NCI-H187 treated with DMSO at 0.1 percent for 48 hours (cell line): ENCODE measurements around the gene TMEM223.
"Not testable (repeated sequence)": the region's sequence is repeated elsewhere in the genome, so short reads cannot be mapped to it uniquely, and the experiment has no call there.

Experiments
- DNase-seq: peaks from one replicate; lab custom pipeline; 2025; lab: John Stamatoyannopoulos, UW

TMEM223 gene

DNA sequence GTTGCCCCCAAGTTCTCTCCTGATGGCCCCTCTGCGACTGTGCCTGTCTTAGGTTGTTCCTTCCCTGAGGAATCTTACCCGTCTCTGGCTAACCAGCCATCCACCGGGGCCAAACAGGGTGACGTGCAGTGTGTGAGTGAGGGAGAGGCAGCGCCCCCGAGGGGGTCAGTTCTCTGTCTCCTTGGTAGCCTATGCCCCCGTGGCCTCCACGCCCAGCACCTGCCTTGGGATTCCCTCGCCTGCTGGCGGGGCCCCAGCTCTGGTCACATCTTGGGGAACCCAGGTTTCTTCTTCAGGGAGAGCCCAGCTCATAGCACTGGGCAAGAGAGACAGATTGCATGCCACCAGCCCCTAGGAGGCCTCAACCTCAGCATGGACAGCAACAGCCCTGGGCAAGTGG lies 7.7 kb upstream of the TMEM223 start:
- DNase-seq, result no peak

DNA sequence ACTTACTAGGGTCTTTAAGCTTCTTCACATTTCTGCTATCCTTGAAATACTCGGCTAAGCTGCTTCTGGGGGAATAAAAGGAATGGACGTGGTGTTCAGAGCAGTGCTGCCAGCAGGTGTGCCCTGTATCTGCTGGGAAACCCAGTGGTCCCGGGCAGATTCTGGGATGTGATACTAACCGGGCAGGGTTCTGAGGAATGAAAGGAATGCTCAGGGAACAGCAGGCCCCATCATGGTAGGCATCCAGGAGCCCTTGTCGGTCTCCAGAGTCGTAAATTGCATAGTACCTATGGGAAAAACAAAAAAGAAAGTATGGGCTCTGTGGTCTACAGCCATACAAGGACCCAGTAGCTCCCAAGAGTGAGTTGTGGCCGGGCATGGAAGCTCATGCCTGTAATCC lies 4.5 kb upstream of the TMEM223 start:
- DNase-seq, result no peak

DNA sequence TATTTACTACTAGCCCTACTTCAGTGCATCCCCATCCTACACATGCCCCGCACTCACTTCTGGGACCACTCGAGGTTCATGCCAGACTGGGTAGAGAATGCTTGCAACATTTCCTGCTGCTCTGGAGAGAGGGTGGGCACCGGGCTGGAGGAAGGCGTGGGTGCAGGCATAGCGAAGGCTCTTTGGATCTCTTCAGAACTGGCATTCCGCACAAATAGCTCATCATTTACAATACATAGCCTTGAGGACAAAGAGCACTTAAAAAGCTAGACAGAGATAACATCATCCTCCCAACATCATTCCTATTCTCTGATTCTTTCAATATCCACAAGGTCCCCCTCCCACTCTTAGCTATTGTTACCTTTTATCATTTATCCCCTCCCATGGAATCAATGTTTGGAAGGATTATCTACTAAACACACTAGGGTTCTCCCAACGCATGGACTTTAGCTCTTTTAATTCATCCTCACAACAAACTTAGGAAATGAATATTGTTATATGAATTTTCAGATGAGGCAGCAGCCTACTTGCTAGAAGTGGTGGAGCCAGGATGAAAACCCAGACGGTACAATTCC lies 2.5 kb upstream of the TMEM223 start:
- no peak for DNase-seq

DNA sequence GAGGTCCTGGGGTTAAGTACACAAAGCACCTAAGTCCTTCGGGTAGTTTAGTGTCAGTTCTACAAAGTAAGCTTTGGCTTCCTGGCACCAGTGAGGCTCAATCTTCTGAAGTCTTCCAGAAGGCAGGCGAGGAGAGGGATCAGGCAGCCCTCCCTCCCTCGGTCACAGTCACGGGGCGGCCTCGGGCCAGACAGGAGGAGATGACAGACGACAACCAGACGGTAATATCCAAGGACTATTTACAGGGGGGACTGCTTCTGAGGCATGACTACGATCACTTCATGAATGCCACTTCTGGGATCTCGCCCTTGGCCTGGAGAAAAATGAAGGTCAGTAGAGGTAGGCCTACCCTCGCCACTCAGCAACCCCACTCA lies 383 bp upstream of the TMEM223 start:
- DNase-seq, result no peak

DNA sequence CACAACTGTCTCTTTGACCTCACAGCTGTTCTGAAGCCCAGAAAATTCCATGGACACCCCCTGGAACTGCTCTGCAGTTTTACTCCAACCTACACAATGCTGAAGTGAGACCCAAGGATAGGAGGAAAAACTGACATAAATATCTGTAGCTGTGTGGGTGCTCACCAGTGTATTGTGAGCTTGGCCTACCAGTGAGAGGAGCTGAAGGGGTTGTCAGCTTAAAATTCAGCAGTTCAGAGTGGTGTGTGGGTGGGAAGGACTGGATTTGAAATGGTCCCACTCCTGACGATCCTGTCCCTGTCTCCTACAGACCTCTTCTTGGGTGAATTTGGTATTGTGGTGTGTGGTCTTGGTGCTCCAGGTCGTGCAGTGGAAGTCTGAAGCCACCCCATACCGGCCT lies 2.2 kb downstream of the TMEM223 start:
- DNase-seq, result no peak

DNA sequence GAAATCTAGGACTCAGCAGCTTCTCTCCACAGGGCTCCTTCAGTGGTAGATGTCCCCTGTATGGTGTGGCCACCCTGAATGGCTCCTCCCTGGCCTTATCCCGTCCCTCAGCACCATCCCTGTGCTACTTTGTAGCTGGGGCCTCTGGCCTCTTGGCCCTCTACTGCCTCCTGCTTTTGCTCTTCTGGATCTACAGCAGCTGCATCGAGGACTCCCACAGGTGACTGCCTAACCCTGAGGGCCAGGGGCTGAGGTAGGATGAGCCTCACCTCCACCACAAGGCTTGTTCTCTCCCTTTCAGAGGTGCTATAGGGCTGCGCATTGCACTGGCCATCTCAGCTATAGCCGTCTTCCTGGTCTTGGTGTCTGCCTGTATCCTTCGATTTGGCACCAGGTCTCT lies 2.8 kb downstream of the TMEM223 start:
- DNase-seq, result no peak

DNA sequence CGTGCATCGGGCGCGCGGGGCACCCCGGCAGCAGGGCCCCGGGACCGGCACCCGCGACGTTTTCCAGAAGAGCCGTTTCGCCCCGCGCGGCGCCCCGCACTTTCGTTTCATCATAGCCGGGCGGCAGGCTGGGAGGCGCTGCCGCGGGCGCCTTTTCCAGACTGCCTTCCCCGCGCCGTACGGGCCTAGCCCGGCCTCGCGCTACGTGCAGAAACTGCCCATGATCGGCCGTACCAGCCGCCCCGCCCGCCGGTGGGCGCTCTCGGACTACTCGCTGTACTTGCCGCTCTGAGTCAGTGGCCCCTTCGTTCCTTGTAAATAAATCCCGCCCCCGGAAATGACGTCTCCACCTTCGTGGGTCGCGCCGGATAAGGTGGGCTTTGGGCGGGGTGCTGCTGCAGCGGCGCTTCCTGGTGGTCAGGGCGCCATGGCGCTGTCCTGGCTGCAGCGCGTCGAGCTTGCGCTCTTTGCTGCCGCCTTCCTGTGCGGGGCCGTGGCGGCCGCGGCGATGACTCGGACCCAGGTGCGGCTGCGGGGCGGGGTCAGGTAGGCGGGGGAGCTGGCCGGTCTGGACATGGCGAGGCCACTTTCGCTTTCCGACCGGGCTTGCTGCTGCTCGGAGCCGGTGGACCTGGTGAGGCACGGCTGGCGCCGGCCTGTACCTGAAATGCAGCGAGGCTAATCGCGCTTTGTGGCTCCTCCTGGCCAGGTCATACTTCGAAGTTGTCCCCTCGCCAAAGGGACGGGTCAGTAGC lies 4.6 kb downstream of the TMEM223 start, which contains the start of gene TMEM179B:
Gene TMEM179B (plus strand): TSS at position 398 of the 755 bp plus-strand sequence. CDS start 30 bp downstream, at position 428.
- peak; percentile 62 for DNase-seq

DNA sequence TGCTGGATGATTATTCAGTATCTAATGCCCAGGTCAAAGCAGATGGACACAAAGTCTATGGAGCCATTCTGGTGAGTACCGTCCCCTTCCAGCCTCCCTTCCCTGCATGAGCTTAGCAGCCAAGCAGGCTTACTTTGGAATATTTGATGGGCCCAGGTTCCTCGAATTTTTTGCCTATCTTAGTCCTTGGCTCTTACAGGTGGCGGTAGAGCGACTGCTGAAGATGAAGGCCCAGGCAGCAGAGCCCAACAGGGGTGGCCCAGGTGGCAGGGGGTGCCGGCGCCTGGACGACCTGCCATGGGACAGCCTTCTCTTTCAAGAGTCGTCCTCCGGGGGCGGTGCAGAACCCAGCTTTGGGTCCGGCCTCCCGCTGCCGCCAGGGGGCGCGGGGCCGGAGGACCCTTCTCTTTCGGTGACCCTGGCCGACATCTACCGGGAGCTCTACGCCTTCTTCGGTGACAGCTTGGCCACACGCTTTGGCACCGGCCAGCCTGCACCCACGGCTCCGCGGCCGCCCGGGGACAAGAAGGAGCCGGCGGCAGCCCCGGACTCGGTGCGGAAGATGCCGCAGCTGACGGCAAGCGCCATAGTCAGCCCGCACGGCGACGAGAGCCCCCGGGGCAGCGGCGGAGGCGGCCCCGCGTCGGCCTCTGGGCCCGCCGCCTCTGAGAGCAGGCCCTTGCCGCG lies 5.3 kb downstream of the TMEM223 start:
- no peak for DNase-seq

DNA sequence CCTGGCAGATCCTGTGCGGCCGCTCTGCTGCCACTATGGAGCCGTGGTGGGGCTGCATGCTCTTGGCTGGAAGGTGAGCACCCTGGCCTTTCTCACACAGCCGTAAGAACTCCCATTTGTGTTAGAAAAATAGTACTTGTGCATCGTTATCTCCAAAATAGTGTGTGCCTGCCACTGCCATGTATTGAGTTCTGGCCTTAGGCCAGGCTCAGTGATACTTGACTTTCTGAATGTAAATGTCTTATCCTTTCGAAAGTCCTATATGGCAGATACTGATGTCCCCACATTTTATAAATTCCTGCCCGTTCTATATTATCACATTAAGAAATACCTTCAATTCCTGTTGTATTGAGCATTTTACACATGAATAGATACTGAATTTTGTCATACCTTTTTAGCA lies 9.1 kb downstream of the TMEM223 start:
- DNase-seq, result no peak

DNA sequence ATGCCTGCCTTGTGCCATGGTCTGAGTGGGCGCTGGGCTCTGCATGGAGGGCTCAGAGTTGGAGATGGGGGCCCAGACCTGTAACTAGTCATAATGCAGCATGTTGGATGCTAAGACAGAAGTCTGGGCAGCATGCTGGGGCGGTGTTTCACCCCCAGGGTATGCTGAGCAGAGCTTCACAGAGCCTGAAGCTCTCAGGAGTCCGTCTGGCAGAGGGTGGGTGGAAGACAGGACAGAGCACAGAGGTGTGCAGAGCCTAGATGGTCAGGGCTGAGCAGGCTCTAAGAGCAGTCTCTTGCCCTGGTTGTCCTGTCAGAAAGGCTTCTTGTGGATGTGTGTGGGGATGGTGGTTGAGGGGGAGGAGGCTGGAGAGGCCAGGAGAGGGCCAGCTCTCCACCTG lies 13.4 kb downstream of the TMEM223 start:
- no peak for DNase-seq

DNA sequence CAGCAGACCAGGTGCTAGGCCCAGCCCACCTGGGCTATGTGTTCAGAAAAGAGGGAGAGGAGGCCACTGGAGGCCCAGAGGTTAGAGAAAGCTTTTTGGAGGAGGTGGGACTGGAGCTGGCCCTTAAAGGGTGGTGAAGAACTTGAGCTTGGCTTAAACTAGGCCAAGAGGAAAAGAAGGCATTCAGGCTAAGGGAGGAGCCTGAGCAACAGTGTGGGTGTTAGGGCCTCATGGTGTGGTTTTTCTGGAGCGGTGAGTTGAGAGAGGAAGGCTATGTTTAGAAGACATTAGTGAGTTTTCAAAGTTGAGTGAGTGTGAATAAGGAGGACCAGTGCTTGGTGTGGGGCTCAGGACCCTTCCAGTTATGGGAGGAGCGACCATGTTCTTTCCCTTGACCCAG lies 14.4 kb downstream of the TMEM223 start:
- DNase-seq, result no peak

DNA sequence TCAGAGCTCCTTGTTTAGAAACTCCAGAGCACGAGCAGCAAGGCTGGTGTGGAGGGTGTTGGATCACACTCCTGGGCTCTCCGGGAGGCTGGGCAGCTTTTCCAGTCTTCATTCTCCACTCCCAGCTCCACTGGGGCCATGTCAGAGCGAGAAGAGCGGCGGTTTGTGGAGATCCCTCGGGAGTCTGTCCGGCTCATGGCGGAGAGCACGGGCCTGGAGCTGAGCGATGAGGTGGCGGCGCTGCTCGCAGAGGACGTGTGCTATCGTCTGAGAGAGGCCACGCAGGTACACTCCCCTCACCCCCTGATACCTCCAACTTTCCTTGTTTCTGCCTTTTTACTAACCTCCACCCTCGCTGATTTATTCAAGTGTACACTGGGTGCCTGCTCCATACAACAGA lies 16.2 kb downstream of the TMEM223 start:
- DNase-seq, result no peak

DNA sequence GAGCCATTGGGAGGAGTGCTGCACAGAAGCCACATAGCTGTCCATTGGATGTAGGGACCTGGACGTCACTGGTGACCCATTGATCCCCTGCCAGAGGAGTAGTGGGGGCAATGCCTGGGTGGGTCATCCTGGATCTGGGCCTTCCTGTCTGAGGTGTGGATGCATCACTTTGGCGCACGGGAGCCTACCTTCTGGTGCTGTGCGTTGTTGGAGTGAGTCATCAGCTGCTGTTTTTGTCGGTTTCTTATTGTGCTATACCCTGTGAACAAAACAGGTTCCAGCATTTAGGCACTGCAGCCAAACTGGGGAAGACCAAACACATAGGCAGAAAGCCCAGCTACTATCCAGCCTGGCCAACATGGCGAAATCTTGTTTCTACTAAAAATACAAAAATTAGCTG lies 17.4 kb downstream of the TMEM223 start:
- DNase-seq, result no peak

DNA sequence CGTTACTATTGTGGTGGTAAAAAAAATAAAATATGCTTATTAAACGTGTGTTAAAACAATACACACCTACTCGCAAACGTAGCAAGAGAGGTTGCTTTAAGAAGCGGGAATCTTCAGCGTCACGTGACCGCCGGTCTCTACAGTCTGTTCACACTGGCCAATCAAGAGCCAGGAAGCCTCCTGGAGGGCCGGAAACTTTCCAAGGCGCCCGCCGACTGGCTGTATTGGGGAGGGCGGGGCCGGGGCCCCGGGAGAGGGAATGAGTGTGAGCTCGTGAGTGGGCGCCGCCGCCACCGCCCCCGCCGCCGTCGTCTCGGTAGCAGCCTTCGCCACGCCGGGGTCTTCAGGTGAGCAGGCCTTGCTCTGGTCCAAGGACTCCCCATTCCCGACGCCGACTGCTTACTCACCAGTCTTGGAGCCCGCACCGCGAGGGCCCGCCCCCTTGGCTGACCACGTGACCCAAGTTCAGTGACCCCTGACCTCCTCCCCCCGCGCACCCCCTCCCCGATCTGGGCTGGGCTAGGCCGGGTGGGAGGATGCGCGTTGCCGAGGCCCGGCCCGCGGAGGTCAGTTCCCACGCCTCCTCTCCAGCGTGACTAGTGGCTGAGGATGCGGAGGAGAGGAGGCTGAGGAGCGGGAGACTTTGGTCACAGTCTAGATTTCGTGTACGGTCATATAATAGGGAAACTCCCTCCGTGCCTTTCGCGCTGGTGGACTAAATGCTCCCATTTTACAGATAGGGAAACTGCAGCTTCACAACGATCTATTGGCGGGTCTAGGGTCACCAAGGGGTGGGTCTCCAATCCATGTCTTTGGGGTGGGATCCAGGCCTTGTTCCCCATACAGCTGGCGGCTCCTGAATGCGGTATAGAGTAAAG lies 20.4 kb downstream of the TMEM223 start, which contains the start of gene TAF6L:
Gene TAF6L (plus strand): TSS at position 253 of the 878 bp plus-strand sequence. CDS start 4,388 bp downstream, outside the sequence.
- peak; percentile 93 for DNase-seq

DNA sequence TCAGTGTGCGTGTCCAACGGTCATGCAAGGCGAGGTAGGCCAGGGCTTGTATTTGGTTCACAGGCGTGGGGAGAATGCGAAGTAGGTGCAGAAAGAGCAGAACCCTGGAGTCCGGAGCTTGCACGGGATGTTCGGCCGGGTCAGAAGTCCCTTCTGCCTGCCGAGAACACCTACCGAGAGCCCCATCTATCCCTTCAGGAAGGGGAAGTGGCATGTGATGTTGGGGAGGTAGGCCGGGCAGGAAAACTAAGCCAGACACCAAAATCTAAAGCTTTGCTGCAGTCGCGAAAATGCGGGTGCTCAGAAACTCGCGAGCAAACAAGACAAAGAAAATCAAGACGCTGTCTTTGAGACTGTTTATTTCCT lies 21.0 kb downstream of the TMEM223 start:
- DNase-seq, result no peak

DNA sequence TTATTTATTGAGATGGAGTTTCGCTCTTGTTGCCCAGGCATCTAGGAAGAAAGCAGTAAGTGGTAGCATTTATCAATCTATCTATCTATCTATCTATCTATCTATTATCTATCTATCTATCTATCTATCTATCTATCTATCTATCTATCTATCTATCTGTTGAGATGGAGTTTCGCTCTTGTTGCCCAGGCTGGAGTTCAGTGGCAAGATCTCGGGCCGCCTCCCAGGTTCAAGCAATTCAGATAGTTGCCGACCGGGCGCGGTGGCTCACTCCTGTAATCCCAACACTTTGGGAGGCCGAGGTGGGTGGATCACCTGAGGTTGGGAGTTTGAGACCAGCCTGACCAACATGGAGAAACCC lies 31.0 kb downstream of the TMEM223 start:
- DNase-seq, result not testable (repeated sequence)

DNA sequence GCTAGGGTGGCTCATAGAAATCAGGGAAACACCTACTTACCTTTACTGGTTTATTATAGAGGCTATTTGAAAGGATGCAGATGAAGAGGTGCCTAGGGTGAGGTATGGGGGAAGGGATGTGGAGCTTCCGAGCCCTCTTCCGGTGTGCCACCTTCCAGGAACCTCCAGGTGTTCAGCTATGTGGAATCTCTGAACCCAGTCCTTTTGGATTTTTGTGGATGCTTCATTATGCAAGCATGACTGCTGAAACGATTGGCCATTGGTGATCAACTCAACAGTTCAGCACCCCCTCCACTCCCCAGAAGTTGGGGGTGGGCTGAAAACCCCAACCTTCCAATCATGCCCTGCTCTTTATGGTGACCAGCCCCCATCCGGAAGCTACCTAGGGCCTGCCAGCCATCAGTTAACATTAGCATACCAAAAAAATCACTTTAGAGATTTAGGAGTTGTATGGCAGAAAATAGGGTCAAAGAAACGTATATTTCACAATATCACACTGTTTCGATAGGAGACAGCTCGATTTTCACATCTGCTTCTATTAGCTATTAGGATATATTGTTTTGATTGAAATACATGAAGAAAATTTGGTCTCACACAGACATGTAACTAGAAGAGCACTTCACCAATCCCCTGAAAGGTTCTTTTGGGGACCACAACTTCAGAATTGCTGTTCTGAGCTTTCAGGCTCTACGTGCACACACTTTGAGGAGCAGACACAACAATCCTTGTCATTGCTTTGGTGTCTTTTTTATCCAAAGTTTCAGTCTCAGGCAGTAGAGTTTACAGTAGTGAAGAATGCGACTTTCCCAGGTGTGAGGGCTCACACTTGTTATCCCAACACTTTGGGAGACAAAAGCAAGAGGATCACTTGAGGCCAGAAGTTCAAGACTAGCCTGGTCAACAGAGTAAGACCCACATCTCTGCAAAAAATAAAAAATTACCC lies 33.7 kb downstream of the TMEM223 start:
- no peak for DNase-seq

DNA sequence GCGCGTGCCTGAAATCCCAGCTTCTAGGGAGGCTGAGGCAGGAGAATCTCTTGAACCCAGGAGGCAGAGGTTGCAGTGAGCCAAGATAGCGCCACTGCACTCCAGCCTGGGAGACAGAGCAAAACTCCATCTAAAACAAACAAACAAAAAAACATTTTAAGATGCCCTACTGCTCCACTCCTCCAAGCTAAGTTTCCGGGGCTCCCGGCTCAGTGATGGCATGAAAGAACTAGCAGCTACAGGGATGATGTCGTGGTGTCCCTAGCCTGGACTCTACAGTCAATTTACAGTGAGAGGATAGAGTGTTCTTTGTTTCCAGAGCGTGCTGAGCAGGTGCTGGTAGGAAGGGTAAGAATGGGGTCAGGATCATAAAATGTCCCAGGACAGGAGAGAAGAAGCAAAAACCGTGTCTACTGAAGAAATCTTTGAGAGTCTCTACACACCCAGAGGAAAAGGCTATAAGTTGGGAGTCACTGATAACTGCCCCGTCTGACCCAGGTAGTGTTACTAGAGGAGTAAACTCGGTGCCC lies 36.7 kb downstream of the TMEM223 start:
- DNase-seq, result no peak

DNA sequence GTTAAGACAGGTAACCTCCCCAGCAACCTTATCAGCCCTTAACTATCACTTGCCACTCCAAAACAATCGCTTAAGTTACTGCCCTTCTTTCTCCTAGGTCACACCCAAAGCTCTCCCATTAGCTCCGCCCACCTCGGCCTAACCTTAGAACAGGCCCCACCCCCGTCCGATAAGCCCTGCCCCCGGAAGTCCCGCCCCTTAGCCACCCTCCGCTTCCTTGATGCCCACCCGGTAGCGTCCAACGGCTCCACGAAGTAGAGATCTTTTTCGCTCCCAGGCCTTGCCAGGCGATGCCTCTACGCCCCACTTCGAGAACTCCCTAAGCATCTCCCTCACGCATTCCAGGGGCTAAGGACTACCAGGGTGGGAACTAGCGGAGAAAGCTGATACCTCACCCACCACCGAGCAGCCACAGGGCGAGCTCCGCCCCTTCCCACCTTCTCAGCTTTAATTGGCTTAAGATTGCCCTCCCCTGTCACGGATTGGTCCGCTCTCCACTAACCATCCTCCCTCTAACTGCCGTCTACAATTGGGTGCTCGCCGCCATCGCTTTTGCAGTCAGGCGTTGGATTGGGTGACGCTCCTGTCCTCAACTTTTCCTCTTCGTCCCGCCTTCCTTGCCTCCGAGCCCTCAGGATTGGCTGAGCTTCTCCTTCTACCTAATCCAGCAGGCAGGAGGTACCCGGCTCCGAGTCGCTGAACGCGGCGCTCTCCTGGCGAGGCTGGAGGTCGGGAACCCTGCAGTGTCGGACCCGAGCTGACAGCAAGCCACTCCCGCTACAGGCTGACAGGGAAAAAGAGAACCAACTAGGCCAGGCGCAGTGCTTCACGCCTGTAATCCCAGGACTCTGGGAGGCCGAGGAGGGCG lies 37.8 kb downstream of the TMEM223 start, which contains the start of gene ZBTB3:
Gene ZBTB3 (minus strand): TSS at position 425 of the 868 bp plus-strand sequence. CDS start 496 bp downstream, outside the sequence.
- peak; percentile 100 for DNase-seq
